ENCODE data around the gene SORCS3.

The SORCS3 gene

GRCh38 chr10:104804880-104805279 is 163.8 kb downstream of the SORCS3 start:
- TF ChIP-seq, protein P1, sequence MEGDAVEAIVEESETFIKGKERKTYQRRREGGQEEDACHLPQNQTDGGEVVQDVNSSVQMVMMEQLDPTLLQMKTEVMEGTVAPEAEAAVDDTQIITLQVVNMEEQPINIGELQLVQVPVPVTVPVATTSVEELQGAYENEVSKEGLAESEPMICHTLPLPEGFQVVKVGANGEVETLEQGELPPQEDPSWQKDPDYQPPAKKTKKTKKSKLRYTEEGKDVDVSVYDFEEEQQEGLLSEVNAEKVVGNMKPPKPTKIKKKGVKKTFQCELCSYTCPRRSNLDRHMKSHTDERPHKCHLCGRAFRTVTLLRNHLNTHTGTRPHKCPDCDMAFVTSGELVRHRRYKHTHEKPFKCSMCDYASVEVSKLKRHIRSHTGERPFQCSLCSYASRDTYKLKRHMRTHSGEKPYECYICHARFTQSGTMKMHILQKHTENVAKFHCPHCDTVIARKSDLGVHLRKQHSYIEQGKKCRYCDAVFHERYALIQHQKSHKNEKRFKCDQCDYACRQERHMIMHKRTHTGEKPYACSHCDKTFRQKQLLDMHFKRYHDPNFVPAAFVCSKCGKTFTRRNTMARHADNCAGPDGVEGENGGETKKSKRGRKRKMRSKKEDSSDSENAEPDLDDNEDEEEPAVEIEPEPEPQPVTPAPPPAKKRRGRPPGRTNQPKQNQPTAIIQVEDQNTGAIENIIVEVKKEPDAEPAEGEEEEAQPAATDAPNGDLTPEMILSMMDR (IDR thresholded peaks at IDR 0.05; ENCODE audit: insufficient read depth, low read length, missing control alignments): no peak
- H3K4me3 ChIP-seq (ENCODE audit: low read depth, low read length): no peak overlapping the region
- no peak for DNase-seq (ENCODE audit: low read depth, low spot score)
- ChIA-PET POLR2A (no interaction called here), CTCF (no interaction called here)

DNA sequence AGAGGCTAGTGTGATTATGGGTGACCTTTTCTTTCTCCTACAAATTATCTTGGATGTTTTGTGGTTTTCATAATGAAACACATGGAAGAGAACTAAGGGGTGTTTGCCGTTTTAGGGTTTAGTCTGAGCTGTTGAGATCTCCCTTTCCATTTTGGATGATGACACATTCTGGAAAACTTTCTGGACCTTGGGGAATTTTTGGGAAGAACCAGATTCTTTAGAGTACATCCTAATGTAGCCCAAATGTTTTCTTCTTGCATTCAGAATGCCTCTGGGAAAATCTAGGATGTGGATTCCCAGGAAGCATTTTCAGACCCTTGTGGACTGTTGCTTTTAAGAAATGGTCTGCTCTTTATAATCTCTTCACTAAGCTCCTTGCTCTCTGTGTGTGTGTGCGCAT is 165.7 kb downstream of the SORCS3 start:
- ChIA-PET CTCF (no interaction called here), POLR2A (no interaction called here)
- no peak overlapping the region for H3K4me3 ChIP-seq (ENCODE audit: low read depth, low read length)
- DNase-seq (ENCODE audit: low read depth, low spot score): no peak
- TF ChIP-seq, protein P1 (IDR thresholded peaks at IDR 0.05; ENCODE audit: insufficient read depth, low read length, missing control alignments): no peak

DNA sequence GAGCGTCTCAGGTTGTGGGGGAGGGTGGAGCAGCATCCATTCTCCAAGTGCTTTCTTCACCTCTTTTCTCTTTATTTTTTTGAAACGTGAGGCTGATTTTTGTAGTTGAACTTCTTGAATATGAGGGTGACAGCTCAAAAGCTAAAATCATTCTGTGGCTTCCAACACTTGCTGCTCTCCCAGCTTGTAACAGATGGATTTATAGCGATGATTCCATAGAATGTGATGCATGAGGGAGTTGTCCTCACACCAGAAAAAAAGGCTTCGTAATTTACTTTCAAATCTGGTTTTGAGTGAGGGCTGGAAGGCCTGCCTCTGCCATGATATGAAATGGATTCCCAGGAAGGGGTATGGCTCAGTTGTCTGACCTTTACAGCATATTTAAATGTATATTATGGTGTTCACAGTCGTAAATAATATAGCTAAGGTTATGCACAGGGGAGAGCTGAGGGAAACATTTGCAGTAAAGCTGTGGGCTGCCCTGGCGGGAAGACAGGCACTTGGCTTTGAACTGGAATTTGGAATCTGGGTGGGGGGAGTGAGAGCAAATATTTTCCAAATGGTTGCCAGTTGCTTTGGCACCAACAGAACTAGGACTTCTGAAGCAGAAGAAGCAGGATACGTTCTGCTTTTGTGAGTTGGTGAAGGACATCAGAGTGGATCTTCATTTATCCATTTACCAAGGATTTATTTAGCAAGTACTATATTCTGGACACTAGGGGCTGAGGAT is 166.7 kb downstream of the SORCS3 start:
- ChIA-PET POLR2A (no interaction called here), CTCF (no interaction called here)
- no peak for DNase-seq (ENCODE audit: low read depth, low spot score)
- TF ChIP-seq, protein P1 (IDR thresholded peaks at IDR 0.05; ENCODE audit: insufficient read depth, low read length, missing control alignments): no peak
- H3K4me3 ChIP-seq (ENCODE audit: low read depth, low read length): no peak overlapping the region

DNA sequence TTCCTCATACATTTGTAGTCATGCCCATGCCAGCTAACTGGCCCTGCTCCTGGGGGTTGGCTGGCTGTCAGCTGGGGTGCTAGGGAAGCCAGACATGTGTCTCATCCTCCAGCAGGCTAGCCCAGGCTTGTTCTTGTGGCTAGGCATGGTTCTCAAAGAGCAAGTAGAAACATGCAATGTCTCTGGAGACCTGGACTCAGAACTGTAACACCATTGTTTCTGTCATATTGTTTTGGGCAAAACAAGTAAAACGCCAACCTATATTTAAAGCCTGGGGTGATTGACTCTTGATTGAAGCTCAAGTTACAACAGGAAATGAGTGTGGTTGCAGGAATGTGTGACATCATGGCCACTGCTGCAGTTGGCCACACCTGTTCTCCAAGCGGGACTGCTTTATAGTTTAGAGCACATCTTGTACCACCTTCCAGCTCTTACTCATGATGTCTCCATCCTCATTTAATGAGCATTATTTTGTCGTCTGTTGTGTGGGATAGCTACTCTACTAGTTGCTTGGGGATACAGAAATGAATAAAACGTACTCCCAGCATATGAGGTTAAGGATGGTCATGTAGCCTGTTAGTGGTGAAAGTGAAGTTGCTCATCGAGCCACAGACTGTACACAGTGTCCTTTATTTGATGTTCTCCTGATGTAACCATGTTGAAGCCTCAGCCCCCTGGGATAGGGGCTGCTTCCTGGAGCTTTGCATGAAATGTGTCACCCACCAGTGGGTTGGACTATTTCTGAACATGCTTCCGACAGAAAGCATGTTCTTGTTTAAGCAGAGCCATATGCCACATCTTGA is 168.4 kb downstream of the SORCS3 start:
- ChIA-PET CTCF (interaction anchor here (0.9 kb wide), 1 partner anchor 12 kb away, joined by 3 read pairs; no protein-coding TSS in a partner anchor), POLR2A (no interaction called here)
- no peak for DNase-seq (ENCODE audit: low read depth, low spot score)
- TF ChIP-seq, protein P1 (IDR thresholded peaks at IDR 0.05; ENCODE audit: insufficient read depth, low read length, missing control alignments): no peak
- H3K4me3 ChIP-seq (ENCODE audit: low read depth, low read length): no peak overlapping the region

DNA sequence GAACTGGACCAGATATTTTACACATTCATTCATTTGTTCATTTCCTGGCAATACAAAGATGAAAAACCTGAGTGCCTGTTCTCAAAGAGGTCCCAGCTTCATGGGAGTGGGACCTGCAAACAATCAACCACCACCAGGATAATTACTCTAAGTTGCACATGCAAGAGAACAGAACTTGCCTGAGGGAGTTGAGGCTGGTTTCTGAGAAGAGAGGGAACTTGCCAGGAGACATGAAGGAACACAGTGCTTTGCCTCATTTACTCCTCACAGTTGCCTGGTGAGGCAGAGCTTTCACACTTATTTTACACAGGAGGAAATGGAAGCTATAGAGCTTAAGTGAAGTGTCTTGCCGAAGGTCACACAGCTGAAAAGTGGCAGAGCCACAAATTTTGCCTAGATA is 170.1 kb downstream of the SORCS3 start:
- ChIA-PET CTCF (no interaction called here), POLR2A (no interaction called here)
- H3K4me3 ChIP-seq (ENCODE audit: low read depth, low read length): no peak overlapping the region
- TF ChIP-seq, protein P1 (IDR thresholded peaks at IDR 0.05; ENCODE audit: insufficient read depth, low read length, missing control alignments): no peak
- no peak for DNase-seq (ENCODE audit: low read depth, low spot score)

- no peak for DNase-seq (ENCODE audit: low read depth, low spot score)
- ChIA-PET POLR2A (no interaction called here), CTCF (no interaction called here)
- TF ChIP-seq, protein P1 (IDR thresholded peaks at IDR 0.05; ENCODE audit: insufficient read depth, low read length, missing control alignments): no peak
- no peak overlapping the region for H3K4me3 ChIP-seq (ENCODE audit: low read depth, low read length)
These were observed 175.4 kb downstream of the SORCS3 start for GRCh38 chr10:104816501-104816900.

Measured in AG04449 (cell line).